HG03095 (cell line): ENCODE measurements around the gene AP1S2.
"Not testable (repeated sequence)": the region's sequence is repeated elsewhere in the genome, so short reads cannot be mapped to it uniquely, and the experiment has no call there.

Source experiments
- ATAC-seq: cut with Tn5 transposase; IDR thresholded peaks from one replicate; pipeline ENCODE4 v1.9.1; 2021; ENCODE audit warnings: moderate library complexity; ENCODE audit not compliant: unreplicated experiment

AP1S2 gene

DNA sequence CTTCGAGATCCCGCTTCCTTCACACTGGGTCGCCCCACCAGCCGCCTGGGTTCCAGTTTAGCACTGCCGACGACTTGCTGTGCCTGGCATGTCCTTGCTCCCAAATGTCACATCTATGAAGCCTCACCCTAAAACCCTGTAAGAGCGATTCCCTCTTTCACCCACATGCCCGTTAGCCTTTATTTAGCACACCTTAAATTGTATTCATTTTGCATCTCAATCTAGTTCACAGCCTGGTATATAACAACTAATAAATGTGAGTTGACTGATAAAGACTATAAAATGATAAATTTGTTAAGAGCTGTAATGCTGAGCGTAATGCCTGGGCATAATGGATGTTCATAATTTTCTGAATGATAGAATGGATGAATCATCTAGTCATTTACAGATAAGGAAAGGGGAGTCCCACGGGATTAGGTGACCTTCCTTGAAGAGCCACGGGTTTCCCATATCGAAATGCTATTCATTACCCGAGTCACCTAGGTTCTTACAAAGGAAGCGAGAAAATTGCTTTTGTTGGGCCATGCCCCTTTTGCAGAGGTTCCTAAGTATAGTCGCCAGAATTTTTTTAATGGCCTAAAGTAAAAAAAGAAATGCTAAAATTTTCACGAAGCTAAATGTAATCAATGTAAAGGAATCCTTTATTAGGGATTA is 1.1 kb upstream of the AP1S2 start:
- no peak for ATAC-seq

DNA sequence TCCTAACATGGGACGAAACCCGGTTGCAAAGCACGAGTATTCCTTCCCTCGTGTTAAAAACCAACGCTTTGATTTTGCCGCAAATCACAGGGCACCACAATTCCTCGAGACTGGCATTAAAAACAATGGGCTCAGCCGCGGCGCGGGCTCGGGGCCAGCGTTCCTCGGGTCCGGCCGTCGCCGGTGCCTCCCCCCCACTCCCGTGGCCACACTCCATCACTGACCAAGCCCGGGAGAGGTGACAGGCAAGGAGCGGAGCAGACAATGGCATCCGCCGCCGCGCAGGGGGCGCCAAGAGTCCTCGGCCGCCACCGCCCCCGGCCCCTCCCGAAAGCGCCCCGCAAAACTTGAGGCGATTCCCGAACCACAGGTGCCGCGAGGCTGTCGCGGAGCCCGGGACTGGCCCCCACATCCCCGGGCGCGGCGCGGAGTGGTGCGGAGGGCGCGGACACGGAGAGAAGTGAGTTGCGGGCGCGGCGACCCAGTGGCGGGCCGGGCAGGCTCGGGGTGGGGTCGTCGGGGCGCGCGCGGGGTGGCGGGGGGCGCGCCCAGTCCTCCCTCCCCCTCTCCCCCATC is 445 bp downstream of the AP1S2 start:
- ATAC-seq, result peak; percentile 38

DNA sequence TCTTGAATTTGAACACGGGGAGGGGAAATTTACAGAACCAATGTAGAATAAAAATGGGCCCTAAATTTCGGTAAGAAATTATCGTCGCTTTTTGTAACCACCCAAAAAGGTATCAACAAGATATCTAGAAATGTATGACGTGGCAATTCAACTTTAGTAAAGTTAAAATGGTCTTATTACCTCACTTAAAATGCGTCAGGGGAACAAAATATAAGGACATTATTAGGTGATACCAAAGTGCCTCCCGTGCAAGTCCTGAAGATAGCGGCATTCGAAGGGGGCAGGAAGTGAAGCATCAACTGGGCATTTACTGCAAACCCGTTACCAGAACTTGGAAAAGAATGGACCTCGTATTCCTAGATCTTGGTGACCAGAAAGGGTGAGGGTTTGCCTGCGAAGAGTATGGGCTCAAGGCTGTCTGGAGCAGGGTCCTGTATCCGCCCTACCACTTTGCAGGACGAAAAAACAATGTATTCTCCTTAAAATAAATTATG is 980 bp downstream of the AP1S2 start:
- ATAC-seq, result no peak

- no peak for ATAC-seq
These were observed 5.1 kb downstream of the AP1S2 start for GRCh38 chrX:15849555-15849954.

- no peak for ATAC-seq
These were observed 6.0 kb downstream of the AP1S2 start for GRCh38 chrX:15848576-15848975.

GRCh38 chrX:15843960-15844359 is 10.7 kb downstream of the AP1S2 start:
- ATAC-seq, result no peak

DNA sequence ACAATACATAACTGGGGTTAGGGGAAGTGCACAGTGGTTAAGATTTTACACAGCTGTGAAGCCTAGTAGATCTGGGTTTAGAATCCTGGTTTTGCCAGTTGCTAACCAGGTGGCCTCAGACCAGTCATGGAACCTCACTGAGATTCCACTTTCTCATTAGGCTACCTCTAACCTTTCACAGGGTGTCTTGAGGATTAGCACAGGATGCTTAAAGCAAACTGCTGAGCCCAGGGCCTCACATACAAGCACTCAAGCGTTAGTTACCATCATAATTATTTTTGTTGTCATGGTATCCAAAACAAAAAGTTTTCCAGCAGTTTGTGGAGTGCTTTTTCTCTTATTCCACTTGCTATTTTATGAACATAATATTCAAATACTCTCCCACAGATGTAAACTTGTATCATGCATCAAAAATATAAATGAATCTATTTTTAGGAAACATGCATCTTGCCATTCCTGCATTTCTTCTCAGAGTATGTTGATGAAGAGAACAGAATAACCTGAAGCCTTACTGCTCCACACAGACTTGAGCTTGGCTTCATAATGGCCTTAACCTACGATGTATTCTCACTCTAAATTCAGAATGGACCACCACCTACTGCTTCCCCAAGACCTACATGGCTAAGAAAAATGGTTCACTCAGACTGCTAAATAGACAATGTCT is 12.6 kb downstream of the AP1S2 start:
- no peak for ATAC-seq

GRCh38 chrX:15838017-15838416 is 16.6 kb downstream of the AP1S2 start:
- no peak for ATAC-seq

DNA sequence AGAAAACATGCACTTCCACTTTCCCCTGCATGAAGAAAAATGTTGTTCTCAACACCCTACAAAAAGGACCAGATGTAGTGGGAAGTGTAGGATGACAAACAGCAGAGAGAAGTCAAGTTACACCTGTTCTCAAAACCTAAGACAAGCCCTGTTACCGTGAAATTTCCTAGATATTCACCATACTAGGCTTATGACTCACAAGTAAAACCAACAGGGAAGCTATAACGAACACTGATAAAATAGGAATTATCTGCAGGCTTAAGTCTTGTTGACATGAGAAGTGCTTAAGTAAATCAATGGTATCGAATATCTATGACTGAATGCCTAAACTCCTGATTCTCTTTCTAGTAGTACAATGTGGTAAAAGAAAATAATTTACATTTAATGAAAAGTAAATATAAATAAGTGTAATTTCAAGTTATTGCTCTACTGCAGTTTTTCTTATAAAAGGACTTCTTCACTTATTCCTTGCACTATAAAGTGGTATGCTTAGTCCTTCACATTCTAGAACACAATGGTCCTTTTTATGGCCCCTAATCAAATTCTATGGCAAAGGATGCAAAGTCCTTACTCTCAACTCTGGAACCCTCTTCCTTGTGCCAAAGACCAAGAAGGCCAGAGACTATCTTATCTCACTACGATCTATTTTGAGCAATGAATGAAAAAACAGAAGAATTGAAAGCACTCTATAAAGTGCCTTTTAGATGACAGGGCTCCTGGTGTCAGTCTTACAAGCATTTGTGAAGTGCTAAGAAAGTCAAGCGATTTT is 19.6 kb downstream of the AP1S2 start:
- no peak for ATAC-seq

DNA sequence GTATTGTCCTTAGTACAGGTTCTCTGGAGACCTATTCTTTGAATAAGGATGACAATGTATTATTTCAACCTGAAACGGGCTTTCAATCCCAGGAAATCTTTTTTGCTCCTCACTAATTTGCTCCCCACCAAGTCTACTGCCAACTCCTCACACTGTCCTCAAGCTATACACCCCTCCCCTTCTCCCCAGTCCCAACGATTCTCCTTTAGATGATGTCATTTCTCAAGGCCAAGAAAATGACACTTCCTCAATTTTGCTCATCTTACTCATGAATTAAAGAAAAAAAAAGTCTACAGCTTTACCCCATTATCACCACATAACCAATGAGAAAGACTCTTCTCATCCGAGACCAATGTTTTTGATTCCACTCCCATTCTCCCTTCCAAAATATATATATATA is 20.6 kb downstream of the AP1S2 start:
- no peak for ATAC-seq

- not testable (repeated sequence) for ATAC-seq
These were observed 23.3 kb downstream of the AP1S2 start for GRCh38 chrX:15831347-15831746.

DNA sequence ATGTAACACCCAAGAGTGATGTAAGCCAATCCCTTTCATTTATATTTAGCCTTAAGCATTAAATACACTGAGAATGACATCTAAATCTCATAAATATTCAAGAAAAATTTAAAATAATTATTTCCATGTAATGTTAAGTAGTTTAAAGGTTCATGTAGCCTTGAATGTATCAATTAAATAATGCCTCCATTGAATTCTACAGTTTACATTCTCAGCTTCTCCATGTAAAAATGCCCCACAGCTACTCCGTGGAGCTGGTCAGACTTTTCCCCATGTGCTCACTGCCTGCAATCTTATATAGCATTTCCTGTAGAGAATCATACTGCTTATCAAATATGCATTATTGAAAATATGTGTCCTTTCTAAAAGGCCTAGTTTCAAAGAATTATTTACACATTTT is 25.4 kb downstream of the AP1S2 start:
- no peak for ATAC-seq

DNA sequence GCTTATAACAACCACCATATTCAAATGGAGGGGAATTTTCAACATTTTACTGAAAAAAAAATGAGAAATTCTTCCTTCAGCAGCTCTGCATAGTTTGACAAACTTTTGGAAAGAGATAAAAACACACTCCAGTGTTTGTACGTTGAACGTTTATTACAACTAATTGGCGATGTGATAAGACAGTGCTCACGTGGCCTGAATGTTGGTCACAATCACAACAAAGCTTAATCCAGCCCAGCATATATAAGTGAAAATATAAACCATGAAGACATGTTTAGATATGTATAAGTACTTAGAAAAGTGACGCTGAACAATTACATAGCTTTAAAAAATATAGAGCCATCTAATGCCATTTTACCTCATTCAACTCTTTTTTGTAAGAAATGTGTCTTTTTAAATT is 28.7 kb downstream of the AP1S2 start:
- no peak for ATAC-seq

DNA sequence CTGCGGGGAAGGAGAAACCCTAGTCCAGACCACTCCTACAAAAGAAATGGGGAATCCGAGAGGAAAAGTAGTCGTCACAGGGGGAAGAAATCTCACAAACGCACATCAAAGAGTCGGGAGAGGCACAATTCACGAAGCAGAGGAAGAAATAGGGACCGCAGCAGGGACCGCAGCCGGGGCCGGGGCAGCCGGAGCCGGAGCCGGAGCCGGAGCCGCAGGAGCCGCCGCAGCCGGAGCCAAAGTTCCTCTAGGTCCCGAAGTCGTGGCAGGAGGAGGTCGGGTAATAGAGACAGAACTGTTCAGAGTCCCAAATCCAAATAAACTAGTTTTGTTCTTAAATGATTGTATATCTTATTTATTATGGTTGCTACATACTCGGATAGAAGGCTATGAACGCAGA is 31.7 kb downstream of the AP1S2 start:
- no peak for ATAC-seq

- ATAC-seq, result no peak
These were observed 34.2 kb downstream of the AP1S2 start for GRCh38 chrX:15820106-15821073.

DNA sequence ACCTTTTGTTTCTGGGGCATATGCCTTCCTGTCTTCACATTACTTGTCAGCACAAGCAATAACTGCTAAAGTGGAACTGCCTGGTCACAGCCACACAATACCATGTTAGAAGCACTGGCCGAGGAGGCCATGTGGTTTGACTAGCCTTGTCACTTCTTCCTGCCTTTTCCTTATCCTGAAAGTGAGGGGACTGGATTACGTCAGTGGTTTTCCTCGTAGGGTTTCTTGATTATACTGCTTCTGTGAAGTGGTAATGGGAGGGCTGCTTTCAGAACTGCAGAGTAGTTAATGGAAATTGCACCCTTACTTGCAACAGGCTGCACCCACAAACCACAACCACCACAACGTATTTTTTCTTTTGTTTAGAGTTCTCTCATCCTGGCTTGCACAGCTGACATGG is 37.7 kb downstream of the AP1S2 start:
- ATAC-seq, result no peak

DNA sequence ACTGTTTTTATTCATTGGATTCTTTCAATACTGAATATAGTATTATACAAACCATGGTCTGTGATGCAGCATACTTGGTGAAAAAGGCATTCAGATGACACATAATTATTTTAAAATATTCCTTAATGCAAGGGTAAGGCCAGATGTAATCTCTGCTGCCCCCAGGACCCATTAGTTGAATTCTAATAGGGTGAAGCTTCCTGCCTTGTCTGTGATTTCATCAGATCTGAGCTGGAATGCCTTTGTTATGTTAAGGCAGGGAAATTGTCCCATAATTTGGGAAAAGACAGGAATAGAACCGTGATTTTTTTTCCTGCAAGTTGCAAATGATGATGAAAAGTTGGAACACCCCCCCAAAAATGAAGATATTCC is 38.2 kb downstream of the AP1S2 start:
- ATAC-seq, result no peak

- peak; percentile 92 for ATAC-seq
These were observed 38.7 kb downstream of the AP1S2 start for GRCh38 chrX:15815779-15816437.

GRCh38 chrX:15814771-15815365 is 39.7 kb downstream of the AP1S2 start:
- no peak for ATAC-seq

- no peak for ATAC-seq
These were observed 41.2 kb downstream of the AP1S2 start for GRCh38 chrX:15813416-15813815.
